ENCODE data around the gene FICD. TPM values are rescaled to one million over a fixed set of nuclear protein-coding genes. Genes with fewer than 3 reads are reported as not detected.
"Not testable (repeated sequence)": the region's sequence is repeated elsewhere in the genome, so short reads cannot be mapped to it uniquely, and the experiment has no call there.

Gene FICD
- total and polyA plus RNA-seq, 10 donors: 1.1 to 12.7 (median 7.7) TPM

GRCh38 chr12:108483213-108484059 lies 31.6 kb upstream of the FICD start:
- no peak for DNase-seq
- peaks cover 0 to 58% (median 3%) of the 10 kb centered on the region in 7 donors for H3K27me3 ChIP-seq (replicated peaks in 1 of 7)
- H3K4me1 ChIP-seq: no peaks in the 10 kb centered on the region
- peaks cover 0 to 15% (median 8%) of the 10 kb centered on the region in 8 donors for H3K9me3 ChIP-seq
- WGBS, 5 donors: 66 to 76% (median 72%) methylated on average over 6 of the region's 6 CpGs
- TF ChIP-seq POLR2A (IDR thresholded peaks at IDR 0.05) (no peak), CTCF (IDR thresholded peaks at IDR 0.05 in 8 of 11, conservative IDR thresholded peaks at IDR 0.05 in 3 of 11) (no peak), POLR2AphosphoS5 (IDR thresholded peaks at IDR 0.05) (no peak)
- H3K4me3 ChIP-seq: no peak overlapping the region
- intact Hi-C loops (cut with DNase I; ENCODE audit: low total_unique reads): no loop called here
- H3K36me3 ChIP-seq: no peaks in the 10 kb centered on the region
- H3K27ac ChIP-seq: no peak overlapping the region

- TF ChIP-seq CTCF (IDR thresholded peaks at IDR 0.05 in 8 of 11, conservative IDR thresholded peaks at IDR 0.05 in 3 of 11) (no peak), POLR2A (IDR thresholded peaks at IDR 0.05) (no peak), POLR2AphosphoS5 (IDR thresholded peaks at IDR 0.05) (no peak)
- no peak for DNase-seq
- H3K4me3 ChIP-seq: no peak overlapping the region
- intact Hi-C loops (cut with DNase I; ENCODE audit: low total_unique reads): no loop called here
- 75 to 90% (median 80%) methylated on average over 2 of the region's 2 CpGs for WGBS, 5 donors
- peaks cover 0 to 15% (median 8%) of the 10 kb centered on the region in 8 donors for H3K9me3 ChIP-seq
- H3K4me1 ChIP-seq: no peaks in the 10 kb centered on the region
- no peak overlapping the region for H3K27ac ChIP-seq
- no peaks in the 10 kb centered on the region for H3K36me3 ChIP-seq
- H3K27me3 ChIP-seq (replicated peaks in 1 of 7): peaks cover 0 to 54% (median 3%) of the 10 kb centered on the region in 7 donors
Observed at GRCh38 chr12:108484431-108484830, 30.6 kb upstream of the FICD start.

GRCh38 chr12:108484845-108485244 lies 30.2 kb upstream of the FICD start:
- H3K4me1 ChIP-seq: no peaks in the 10 kb centered on the region
- no peak for DNase-seq
- H3K9me3 ChIP-seq: peaks cover 0 to 15% (median 8%) of the 10 kb centered on the region in 8 donors
- no peak overlapping the region for H3K4me3 ChIP-seq
- 63 to 73% (median 70%) methylated on average over 2 of the region's 2 CpGs for WGBS, 5 donors
- H3K27me3 ChIP-seq (replicated peaks in 1 of 7): peaks cover 0 to 50% (median 3%) of the 10 kb centered on the region in 7 donors
- H3K27ac ChIP-seq: no peak overlapping the region
- no peak for TF ChIP-seq POLR2A (IDR thresholded peaks at IDR 0.05)
- no peaks in the 10 kb centered on the region for H3K36me3 ChIP-seq
- intact Hi-C loops (cut with DNase I; ENCODE audit: low total_unique reads): no loop called here

- WGBS, 5 donors: 64 to 82% (median 74%) methylated on average over 7 of the region's 7 CpGs
- intact Hi-C loops (cut with DNase I; ENCODE audit: low total_unique reads); DNase-seq; H3K4me1 ChIP-seq; H3K27ac ChIP-seq; H3K4me3 ChIP-seq; H3K36me3 ChIP-seq: not testable (repeated sequence)
- Histone ChIP-seq H3K9me3 (peaks cover 0 to 15% (median 8%) of the 10 kb centered on the region in 8 donors), H3K27me3 (replicated peaks in 1 of 7) (peaks cover 0 to 47% (median 0%) of the 10 kb centered on the region in 7 donors)
Observed at GRCh38 chr12:108485371-108485770, 29.7 kb upstream of the FICD start.

GRCh38 chr12:108487029-108487428 lies 28.0 kb upstream of the FICD start:
- H3K4me1 ChIP-seq; intact Hi-C loops (cut with DNase I; ENCODE audit: low total_unique reads): not testable (repeated sequence)

More at GRCh38 chr12:108487029-108487428, 28.0 kb upstream of the FICD start:
- DNase-seq, H3K36me3 ChIP-seq, H3K4me3 ChIP-seq, H3K27ac ChIP-seq: not testable (repeated sequence)
- Histone ChIP-seq H3K9me3 (peaks cover 0 to 15% (median 8%) of the 10 kb centered on the region in 8 donors), H3K27me3 (replicated peaks in 1 of 7) (peaks cover 0 to 35% (median 0%) of the 10 kb centered on the region in 7 donors)
- WGBS, 5 donors: 67 to 96% (median 86%) methylated on average over 4 of the region's 4 CpGs
